Measurements from ENCODE around the gene ETS2. TPM values are rescaled to one million over a fixed set of nuclear protein-coding genes. Genes with fewer than 3 reads are reported as not detected.

ETS2 gene
- total RNA-seq, 3 donors from 2014 or later (not counting 1 experiment from before 2014, with no cell fraction given) = 10.6 to 36.9 (median 18.5) TPM

GRCh38 chr21:38796424-38796823 is 9.3 kb upstream of the ETS2 start:
- Mint-ChIP-seq H3K36me3 (no peaks in the 10 kb centered on the region), H3K27me3 (ENCODE audit: low read depth in 2 of 2) (peaks cover 21 to 43% of the 10 kb centered on the region in 2 donors), H3K4me1 (no peaks in the 10 kb centered on the region), H3K9me3 (no peaks in the 10 kb centered on the region), H3K27ac (no peak overlapping the region), H3K4me3 (no peak overlapping the region)
- intact Hi-C loops (cut with micrococcal nuclease) = no loop called here
- no peaks in the 10 kb centered on the region for H3K36me3 ChIP-seq (ENCODE audit: control insufficient read depth, insufficient read depth, low read length)
- no peak overlapping the region for H3K27ac ChIP-seq (ENCODE audit: low read length)
- no peak for TF ChIP-seq CTCF (IDR thresholded peaks at IDR 0.05)
- WGBS (ENCODE audit: insufficient coverage) = 92% methylated on average over 5 of the region's 5 CpGs
- DNase-seq (no peak), ATAC-seq (no peak)
- no peaks in the 10 kb centered on the region for H3K27me3 ChIP-seq (ENCODE audit: control insufficient read depth, insufficient read depth, low read length)
- H3K9me3 ChIP-seq (ENCODE audit: control insufficient read depth, insufficient read depth, low read length) = no peaks in the 10 kb centered on the region
- H3K4me1 ChIP-seq (ENCODE audit: control insufficient read depth, insufficient read depth, low read length) = no peaks in the 10 kb centered on the region
- H3K4me3 ChIP-seq (ENCODE audit: low read length) = no peak overlapping the region

GRCh38 chr21:38797470-38797869 is 8.3 kb upstream of the ETS2 start:
- no peak for ATAC-seq
- H3K9me3 ChIP-seq (ENCODE audit: control insufficient read depth, insufficient read depth, low read length) = no peaks in the 10 kb centered on the region
- no peak overlapping the region for H3K4me3 ChIP-seq (ENCODE audit: low read length)
- TF ChIP-seq CTCF (IDR thresholded peaks at IDR 0.05) = no peak
- Mint-ChIP-seq H3K27ac (no peak overlapping the region), H3K9me3 (no peaks in the 10 kb centered on the region), H3K27me3 (ENCODE audit: low read depth in 2 of 2) (peaks cover 21 to 53% of the 10 kb centered on the region in 2 donors), H3K36me3 (no peaks in the 10 kb centered on the region), H3K4me1 (no peaks in the 10 kb centered on the region), H3K4me3 (no peak overlapping the region)
- DNase-seq = no peak
- no peaks in the 10 kb centered on the region for H3K4me1 ChIP-seq (ENCODE audit: control insufficient read depth, insufficient read depth, low read length)
- 79% methylated on average over 3 of the region's 3 CpGs for WGBS (ENCODE audit: insufficient coverage)
- H3K27ac ChIP-seq (ENCODE audit: low read length) = no peak overlapping the region
- intact Hi-C loops (cut with micrococcal nuclease) = no loop called here
- no peaks in the 10 kb centered on the region for H3K36me3 ChIP-seq (ENCODE audit: control insufficient read depth, insufficient read depth, low read length)
- H3K27me3 ChIP-seq (ENCODE audit: control insufficient read depth, insufficient read depth, low read length) = no peaks in the 10 kb centered on the region

DNA sequence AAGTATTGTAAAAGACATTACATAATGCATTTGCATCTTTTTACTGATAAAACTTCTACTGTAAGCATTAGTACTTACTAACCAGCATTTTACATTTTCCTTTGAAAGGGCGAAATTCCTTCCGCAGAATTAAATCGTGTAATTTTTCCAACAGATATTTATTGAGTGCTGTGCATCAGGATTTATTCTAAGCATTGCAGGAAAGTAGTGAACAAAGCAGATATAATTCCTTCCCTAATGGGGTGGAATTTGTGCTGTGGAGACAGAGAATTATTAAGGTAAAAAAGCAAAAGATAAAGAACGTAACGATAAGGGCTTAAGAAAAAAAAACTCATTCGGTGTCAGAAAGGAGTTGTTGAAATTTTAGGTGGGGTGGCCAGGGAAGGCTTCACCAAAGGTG is 7.6 kb upstream of the ETS2 start:
- DNase-seq (no peak), ATAC-seq (no peak)
- no peaks in the 10 kb centered on the region for H3K36me3 Mint-ChIP-seq
- H3K9me3 Mint-ChIP-seq = no peaks in the 10 kb centered on the region
- WGBS (ENCODE audit: insufficient coverage) = 94% methylated on average over 4 of the region's 6 CpGs
- Histone ChIP-seq H3K27ac (ENCODE audit: low read length) (no peak overlapping the region), H3K4me1 (ENCODE audit: control insufficient read depth, insufficient read depth, low read length) (no peaks in the 10 kb centered on the region), H3K4me3 (ENCODE audit: low read length) (no peak overlapping the region), H3K27me3 (ENCODE audit: control insufficient read depth, insufficient read depth, low read length) (no peaks in the 10 kb centered on the region), H3K36me3 (ENCODE audit: control insufficient read depth, insufficient read depth, low read length) (no peaks in the 10 kb centered on the region), H3K9me3 (ENCODE audit: control insufficient read depth, insufficient read depth, low read length) (no peaks in the 10 kb centered on the region)
- H3K27me3 Mint-ChIP-seq (ENCODE audit: low read depth in 2 of 2) = peaks cover 21 to 60% of the 10 kb centered on the region in 2 donors
- H3K27ac Mint-ChIP-seq = no peak overlapping the region
- TF ChIP-seq CTCF (IDR thresholded peaks at IDR 0.05) = no peak
- H3K4me3 Mint-ChIP-seq = no peak overlapping the region
- intact Hi-C loops (cut with micrococcal nuclease) = no loop called here
- no peaks in the 10 kb centered on the region for H3K4me1 Mint-ChIP-seq

- intact Hi-C loops (cut with micrococcal nuclease) = no loop called here
- Histone ChIP-seq H3K9me3 (ENCODE audit: control insufficient read depth, insufficient read depth, low read length) (no peaks in the 10 kb centered on the region), H3K27ac (ENCODE audit: low read length) (no peak overlapping the region), H3K4me1 (ENCODE audit: control insufficient read depth, insufficient read depth, low read length) (no peaks in the 10 kb centered on the region), H3K4me3 (ENCODE audit: low read length) (no peak overlapping the region), H3K27me3 (ENCODE audit: control insufficient read depth, insufficient read depth, low read length) (no peaks in the 10 kb centered on the region), H3K36me3 (ENCODE audit: control insufficient read depth, insufficient read depth, low read length) (no peaks in the 10 kb centered on the region)
- WGBS (ENCODE audit: insufficient coverage) = 78% methylated on average over 7 of the region's 7 CpGs
- Mint-ChIP-seq H3K36me3 (no peaks in the 10 kb centered on the region), H3K27me3 (ENCODE audit: low read depth in 2 of 2) (peaks cover 21 to 64% of the 10 kb centered on the region in 2 donors), H3K4me1 (no peaks in the 10 kb centered on the region), H3K4me3 (no peak overlapping the region), H3K9me3 (no peaks in the 10 kb centered on the region), H3K27ac (no peak overlapping the region)
- TF ChIP-seq CTCF (IDR thresholded peaks at IDR 0.05) = no peak
- DNase-seq (no peak), ATAC-seq (no peak)
These were observed 7.2 kb upstream of the ETS2 start for GRCh38 chr21:38798481-38798882.
